HG03378 (cell line): ENCODE results near the gene DPH3.

ENCODE experiments used
- ATAC-seq: cut with Tn5 transposase; IDR thresholded peaks from one replicate; pipeline ENCODE4 v1.9.1; 2021; ENCODE audit warnings: mild to moderate bottlenecking, moderate library complexity; ENCODE audit not compliant: unreplicated experiment

Gene DPH3

DNA sequence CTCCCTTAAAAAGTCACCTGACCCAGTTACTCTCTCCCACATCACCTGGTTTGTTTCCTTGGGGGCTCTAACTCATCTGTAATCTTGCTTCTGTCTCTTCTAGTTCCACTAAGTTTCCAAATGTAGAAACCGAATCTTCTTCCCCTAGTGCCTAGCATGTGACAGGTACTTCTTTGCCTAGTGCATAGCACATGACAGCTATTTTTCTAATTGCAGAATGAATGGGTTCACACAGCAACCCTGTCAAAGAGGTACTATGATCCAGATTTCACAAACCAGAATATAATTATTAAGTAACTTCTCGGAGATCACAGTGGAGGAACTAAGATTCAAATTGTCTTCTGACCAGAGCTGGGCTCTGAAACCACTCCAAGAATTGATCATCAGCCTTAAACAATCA, 7.4 kb downstream of the DPH3 start:
- ATAC-seq: no peak

DNA sequence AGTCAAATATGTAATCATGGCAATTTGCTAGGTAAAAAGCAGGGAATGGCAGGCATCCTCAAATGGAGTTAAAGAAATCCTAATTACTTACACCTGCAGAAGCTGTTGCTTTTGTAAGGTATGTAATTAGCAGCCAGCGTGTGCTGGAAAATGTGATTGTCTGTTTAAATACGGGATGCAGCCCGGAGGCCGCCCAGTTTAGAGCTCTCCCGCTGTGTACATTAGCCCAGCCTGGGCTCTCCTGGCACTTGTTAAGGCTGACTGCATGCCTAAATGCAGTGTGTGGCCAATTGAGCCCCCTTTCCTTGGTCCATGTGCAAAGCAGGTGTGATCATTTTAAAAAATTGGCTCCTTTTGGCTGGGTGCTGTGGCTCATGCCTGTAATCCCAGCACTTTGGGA, 9.0 kb downstream of the DPH3 start:
- no peak for ATAC-seq

DNA sequence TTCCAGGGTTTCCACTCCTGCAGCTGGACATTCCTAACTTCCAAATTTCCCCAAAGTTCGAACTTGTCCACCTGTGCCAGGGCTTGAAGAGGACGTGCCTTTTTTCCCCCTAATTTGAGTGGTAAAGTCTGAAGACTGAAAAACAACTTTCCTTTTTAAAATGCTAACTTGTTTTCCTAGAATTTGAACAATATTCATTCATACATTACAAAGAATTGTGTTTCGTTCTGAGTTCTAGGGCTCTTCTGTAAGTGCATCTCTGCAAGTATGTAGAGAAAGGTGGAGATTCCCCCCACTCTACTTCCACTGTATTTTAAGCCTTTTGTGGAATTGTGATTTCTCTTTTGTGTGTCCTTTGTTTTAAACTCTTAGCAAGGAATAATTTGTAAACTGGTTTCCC, 9.4 kb downstream of the DPH3 start:
- ATAC-seq: no peak

DNA sequence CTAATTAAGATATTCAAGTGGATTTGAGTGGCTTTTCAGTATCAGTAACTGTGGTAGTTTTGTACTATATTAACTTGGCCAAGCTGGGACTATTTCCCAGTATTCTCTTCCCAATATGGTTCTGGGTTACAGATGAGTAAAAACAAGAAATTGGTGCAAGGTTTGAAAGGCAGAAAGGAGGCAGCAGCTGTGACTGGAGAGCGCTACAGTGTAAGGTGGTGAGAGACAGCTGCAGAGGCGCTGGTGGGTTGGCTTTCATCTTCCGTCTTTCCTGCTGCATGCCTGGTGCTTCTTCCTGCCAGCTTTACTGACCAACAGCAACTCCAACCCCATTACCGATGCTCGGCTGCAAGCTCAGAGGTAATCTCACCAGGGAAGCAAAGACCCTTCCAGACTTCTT, 9.8 kb downstream of the DPH3 start:
- ATAC-seq: no peak

DNA sequence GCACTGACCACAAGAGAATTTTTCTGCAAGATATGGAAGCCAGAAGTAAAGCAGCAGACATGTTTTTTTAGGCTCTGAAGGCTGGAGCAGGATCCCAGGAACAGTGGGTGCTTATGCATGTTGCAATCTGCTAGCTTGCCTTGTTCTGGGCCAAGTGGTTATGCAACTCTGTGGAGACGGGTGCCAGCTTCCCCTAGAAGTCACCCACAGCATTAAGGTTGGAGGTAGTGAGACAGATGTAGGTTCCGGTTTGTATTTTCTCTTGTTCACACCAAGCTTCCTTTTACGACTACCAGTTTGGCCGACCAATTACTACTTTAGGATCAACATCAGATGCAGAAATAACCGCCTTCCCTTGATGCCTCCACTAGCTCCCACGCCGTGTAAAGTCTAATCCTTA, 11.1 kb downstream of the DPH3 start:
- ATAC-seq: no peak

DNA sequence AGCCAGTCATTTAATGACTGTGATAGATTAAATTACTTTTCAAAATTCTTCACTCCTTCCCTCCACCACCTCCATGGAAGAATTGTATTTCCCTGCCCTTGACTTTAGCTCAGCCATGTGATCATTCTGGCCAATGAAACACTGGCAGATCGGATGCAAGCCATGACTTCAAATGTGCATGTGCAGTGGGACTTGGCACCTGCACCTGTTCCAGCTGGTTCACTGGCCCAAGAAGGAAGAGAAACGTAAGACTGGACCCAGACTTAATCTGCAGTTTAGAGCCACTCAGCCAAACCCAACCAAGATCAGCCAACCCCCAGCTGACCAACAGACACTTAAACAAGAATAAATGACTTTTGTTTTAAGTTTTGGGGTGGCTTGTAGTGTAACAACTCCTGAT, 11.8 kb downstream of the DPH3 start:
- ATAC-seq: peak; percentile 19

DNA sequence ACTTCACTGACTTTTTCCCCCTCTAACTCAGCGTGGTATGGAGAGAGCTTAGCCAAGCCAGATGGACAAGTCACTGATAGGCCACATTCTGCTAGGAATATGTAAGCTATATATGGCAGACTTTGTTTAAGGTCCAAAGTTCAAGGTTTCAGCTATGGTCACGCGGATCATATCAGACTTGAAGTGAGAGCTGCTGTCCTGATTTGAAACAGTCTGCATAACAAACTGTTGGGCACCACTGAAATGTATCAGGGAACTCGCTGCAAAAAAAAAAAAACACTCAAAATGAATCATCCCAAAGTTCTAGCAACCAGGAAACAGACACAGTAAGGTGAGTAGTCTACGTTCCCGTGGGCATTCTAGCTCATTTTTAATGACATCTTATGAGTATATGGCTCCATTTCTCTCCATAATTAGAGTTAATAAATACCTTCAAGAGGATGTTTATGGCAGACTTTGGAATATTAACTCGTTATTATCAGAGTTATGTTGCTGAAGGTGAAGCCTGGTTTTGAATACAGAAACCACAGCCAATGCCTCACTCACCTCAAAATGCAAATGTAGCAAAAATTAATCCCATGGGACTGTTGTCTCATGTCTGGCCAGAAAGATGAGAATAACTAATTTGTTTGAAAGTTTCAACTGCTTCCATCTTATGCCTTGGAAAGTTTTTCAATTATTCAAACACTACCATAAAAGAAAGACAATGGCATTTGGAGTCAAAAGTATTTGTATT, 12.3 kb downstream of the DPH3 start:
- peak; percentile 54 for ATAC-seq

DNA sequence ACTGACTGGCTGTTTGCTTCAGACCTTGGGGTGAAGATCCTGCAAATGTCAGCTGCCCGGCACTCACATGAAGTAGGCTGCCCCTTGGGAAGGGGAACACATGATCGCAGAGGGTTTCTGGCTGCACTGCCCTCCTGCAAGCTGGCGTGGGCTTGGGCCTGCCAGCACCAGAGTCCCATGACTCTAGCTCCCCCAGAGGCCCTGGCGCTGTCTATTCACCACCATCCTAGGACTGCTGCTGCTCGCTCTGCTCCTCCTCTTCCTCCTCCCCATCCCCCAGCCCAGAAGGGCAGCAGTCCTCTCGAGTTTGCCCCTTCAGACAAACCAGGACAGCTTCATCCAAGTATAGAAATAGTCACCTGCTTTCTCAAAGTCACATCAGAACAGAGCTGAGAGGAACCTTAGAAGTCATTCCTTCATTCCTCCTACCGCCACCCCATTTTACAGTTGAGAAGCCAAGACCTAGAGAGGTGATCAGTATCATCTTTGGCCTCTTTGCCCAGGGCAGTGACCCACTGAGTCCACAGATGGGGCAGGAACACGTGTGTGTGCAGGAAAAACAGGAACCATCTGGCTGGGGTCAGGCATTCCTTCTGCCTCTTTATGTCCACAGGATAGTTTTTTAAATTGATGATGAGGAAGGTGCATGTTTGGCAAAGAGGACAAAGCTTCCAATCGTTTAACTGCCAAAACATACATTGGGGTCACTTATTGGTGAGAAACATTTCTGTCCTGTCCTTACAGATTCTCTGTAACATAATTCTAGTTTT, 13.2 kb downstream of the DPH3 start:
- no peak for ATAC-seq

DNA sequence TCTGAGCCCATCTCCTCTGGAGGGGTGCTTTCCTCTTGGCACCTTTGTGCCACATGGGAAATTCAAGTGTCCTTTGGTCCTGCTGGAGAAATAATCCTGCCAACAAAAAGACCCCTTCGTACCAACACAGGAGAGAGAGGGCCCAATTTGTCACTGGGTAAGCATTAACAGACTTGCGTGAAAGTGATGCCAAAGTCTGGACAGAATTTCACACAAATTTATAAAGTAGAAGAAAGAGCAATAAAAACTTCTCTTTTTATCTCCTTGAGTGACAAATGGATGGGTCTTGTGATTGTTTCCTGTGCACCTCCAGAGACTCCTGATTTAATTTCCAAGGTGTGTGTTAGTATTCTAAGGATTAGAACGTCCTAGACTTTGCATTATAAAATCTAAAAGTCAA, 14.9 kb downstream of the DPH3 start:
- no peak for ATAC-seq

DNA sequence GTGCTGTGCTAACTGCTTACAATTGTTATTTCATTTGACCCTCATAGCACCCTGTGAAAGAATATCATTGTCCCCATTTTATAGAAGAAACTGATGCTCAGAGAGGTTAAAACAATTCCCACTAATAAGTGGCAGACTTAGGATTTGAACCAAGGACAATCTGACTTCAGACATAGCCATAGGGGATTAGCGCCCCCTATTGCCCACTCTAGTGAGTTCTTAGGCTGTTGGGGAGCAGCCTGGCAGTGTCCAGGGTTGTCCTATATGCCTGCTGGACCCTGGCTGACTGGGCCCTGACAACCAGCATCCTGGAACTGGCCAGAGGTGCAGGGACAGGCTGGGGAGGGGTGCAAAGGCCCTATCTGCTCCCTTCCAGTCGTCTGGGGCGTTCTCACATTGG, 15.4 kb downstream of the DPH3 start:
- no peak for ATAC-seq

DNA sequence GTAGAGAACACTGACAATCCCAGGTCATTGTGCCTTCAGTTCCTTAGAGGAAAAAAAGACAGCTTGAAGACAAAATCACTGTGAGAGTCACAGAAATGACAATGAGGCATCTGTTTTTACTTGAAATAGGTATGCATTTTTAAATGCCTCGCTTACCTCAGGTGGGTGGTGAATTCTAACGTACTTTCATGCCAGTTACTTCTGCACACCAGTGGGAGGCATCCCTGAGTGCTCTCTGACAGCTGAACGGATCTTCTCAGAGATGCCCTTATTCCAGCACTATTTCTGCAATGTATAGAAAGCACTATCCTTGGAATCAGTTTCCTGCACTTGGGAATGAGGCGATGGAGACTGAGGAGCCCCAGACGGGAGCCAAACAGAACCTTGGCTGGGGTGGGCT, 16.2 kb downstream of the DPH3 start:
- no peak for ATAC-seq

DNA sequence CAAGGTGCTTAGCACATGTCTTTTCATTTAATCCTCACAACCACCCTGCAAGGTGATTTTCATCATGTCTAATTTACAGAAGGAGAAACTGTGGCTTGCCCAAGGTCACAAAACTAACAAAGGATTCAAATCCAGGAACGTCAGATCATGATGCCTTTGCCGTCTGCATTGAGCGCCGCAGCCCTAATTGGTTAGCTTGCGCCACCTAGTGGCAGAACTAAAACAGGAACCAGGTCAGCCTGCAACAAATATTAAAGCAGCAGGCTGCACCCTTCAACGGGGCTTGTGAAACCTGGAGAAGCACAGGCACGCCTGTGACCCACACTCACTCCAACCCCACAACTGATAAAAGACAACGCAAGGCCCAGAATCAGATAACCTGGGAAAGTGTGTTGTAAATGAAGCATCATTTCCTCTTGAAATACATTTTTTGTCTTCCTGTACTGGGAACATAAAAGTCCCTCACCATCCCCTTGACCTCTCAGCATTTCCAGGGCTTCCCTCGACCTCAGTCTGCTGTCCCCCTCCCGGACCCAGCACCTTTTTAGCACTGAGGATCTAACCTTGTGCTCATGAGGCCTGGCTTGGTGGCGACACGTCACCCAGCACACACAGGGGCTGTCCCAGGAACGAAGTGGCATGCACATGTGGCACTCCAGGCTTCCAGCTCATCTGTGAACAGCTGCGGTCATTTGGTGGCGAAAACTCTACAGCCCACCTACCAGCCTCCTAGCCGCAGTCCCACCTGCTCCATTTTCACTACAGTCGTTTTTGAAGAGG, 17.3 kb downstream of the DPH3 start:
- peak; percentile 89 for ATAC-seq

DNA sequence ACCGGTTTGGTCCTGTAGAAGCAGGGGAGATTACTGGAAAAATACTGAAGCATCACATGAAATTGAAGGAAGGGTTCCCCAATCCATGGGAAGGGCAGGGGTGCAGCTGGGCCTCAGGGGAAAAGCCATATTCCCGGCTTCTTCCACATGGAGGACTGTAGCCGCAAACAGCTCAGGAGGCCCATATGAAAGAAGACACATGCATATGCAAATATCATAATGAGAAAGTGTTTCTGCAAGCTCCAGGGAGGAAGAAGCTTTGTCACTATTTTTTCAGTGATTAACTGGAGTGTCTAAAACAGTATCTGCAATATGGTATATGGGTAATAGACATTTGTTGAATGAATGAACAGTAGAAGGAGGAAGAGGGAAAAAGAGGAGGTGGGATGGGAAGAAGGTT, 19.1 kb downstream of the DPH3 start:
- ATAC-seq: no peak

DNA sequence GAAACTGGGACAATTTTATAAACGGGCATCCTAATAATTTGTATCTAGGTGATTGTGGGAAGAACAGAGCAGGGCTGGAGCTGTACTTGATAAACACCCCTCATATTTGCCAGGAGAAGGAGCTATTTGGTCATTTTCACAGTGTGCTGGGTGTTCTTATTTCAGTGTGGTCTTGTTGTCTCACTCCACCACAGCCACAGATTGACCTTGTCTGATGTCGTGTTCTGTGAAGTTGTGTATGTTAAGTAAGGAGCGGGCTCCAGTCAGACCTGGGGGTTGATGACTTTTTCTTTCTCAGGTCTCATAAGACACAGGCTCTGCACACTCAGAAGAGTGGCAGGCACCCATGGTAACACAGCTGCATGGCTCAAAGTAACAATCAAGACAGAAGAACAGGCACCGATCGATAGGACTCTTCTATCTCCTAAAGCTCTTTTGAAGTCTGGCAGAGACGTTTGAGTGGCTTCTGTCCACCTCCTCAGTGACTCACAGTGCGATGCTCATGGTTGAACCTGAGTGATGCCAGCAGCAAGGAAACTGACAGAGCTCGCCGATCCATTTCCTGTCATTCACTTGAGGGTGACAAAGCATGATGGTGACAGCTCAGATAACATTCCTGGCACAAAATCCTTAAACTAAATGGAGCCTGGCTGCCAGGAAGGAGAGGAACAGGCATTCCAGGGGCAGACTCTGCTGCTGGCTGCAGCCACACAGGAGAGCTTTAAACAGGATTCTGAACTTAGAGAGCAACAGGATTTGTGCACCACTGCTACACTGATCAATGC, 20.8 kb downstream of the DPH3 start:
- no peak for ATAC-seq

DNA sequence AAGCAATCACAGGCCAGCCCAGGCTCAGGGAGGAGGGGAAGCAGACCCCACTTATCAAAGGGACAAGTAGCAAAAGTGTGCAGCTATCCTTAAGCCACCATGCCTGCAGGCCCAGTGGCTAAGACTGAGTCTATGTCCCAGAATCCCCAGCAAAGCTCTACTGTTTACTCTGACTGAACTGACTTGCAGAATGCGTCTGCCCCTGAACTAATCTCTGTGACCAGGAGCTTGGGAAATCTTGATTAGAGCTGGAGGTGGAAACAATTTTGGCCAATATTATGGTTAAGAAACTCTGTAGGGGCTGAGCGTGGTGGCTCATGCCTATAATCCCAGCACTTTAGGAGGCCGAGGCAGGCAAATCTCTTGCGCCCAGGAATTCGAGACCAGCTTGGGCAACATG, 22.6 kb downstream of the DPH3 start:
- no peak for ATAC-seq

DNA sequence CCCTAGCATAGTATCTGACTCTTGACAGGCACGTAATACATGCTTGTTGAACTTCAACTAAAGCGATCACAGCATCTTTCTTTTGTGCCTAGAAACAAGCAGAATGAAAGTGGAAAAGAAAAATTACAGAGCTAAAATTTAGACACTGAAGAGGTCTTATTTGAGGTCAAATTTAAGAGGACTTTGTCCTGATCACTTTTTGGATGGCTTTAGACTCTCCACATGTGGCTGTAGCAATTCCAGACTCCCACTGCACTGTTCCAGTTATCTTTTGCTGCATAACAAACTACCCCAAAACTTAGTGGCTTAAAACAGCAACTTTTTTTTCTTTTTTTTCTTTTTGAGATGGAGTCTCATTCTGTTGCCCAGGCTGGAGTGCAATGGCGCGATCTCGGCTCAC, 23.5 kb downstream of the DPH3 start:
- ATAC-seq: no peak

DNA sequence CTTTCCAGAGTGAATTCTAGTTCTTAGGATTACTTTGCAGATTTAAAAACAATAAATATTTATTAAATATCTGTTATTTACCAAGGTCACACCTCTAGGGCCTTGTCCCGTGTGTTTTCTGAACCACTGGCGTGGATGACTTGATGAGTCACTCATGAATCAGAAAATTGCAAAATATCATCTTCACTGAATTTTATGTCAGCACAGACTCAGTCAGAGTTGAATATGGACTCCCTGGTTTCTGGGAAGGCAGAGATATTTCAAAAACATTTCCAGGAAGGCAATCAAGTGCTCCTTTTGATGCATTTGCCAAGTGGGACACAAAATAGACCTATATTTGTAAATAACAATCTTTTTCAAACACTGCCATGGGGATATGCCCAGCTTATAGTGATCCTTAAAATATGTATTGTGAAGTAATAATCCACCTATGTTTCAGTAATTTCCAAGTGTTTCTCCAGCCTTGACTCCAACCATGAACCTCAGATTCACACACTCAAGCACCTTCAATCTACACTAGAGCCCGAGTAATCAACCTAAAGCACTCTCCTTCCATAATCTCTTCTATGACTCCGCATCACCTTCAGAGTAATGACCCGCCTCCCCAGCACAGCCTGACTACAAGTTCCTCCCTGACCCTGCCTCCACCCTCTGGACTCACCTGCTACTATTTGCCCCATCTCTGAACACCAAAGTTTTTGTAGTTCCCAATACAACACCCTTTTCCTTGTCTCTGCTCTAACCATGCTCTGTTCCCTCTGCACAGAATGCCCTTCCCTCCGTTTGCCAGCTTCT, 24.3 kb downstream of the DPH3 start:
- ATAC-seq: no peak

DNA sequence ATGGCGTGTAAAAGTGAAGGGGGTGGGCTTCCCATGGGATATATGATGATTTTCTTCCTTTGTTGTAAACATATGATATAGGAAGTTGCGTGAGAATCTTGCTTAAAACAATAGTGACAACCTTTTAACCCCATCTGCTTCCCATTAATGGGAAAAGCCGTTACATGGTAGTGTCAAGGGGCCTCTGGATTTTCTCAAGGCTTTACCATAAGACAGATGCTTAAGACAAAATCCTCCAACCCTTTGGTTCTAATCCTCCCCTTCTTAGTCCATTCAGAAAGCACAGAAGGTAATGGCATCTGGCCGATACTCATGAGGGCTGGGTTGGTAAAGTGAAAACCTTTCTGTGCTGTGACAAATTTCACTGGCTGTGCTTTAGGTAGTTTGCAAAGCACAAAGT, 25.0 kb downstream of the DPH3 start:
- no peak for ATAC-seq

DNA sequence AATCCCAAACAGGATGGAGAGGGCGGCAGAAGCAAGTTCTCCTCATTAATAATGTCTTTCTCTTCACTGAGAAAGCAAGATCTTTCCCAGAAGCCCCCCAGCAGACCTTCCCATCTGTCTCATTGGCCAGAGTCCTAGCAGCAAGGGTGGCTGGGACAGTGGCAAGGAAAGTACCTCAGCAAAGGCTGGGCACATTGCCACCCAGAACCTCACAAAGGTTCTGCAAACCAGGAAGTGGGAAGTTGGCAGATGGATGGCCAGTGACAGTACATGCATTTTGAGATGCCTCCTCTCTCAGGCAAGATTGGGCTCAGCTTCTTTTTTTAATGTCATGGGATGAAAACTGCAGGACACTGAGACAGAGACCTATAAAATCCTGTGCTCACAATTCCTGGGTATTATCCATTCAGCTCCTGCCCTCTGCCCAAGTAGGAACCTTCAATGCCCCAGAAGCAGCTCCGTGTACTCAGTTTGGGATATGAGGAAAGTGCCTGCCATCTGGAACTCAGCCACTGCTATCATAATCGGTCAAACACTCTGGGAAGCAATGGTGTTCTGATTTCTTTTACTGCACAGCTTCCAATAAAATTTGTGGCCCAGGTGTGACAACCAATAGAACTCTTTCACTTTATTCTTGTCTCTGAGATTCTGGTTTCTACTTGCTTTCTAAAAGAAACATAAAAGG, 25.5 kb downstream of the DPH3 start:
- ATAC-seq: no peak
